ENCODE data around the gene IGLL5. TPM values are rescaled to one million over a fixed set of nuclear protein-coding genes. Genes with fewer than 3 reads are reported as not detected.

The IGLL5 gene
- total RNA-seq, 1 experiment from 2014 or later, result not detected

DNA sequence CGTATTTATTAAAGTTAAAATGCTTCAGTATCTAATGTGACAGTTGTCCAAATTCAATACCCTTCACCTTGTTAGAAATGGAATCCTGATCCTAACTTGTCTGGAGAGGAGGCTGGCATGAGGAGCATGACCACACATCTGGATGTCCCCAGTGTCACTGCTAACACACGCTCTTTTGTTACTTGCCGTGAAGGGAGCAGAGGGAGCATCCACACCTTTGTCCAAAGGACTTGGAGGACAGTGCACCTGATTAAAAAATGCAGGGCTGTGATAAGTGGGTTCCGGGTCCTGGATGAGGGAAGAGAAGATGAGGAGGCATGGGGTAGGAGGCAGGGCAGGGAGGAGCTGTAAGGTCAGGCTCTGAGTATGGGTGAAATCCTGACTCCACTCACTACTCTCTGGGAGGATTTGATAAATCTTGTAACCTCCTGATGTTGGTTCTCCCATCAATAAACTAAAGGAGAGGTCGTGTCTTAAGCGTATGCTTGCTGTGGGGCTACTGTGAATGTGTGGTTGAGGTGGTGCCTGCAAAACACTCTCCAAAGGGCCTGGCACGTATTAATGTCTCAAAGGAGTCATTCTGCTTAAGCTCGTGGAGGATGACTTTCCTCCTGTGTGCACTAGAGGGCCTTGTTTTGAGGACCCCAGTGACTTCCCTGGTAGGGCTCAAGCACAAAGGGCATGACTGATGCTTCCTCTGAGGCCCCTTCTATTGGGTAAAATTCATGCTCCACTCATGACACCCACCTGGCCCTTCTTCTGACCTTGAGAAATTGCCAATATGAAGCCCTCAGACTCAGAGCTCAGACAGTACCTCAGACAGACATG lies 16.8 kb upstream of the IGLL5 start:
- Histone ChIP-seq H3K36me3 (ENCODE audit: low read depth, low read length) (no peaks in the 10 kb centered on the region), H3K4me3 (ENCODE audit: low read length) (no peak overlapping the region), H2AFZ (ENCODE audit: low read length) (no peak overlapping the region), H3K79me2 (ENCODE audit: low read length) (no peaks in the 10 kb centered on the region), H3K27ac (ENCODE audit: low read length) (no peak overlapping the region), H3F3A (ENCODE audit: low read length, unreplicated experiment) (no peaks in the 10 kb centered on the region), H3K9me3 (ENCODE audit: low read length) (no peaks in the 10 kb centered on the region), H3K9ac (ENCODE audit: low read length) (no peak overlapping the region), H3K9me2 (replicated peaks; ENCODE audit: low read length) (no peaks in the 10 kb centered on the region), H3K4me1 (ENCODE audit: insufficient read depth, low read length) (no peaks in the 10 kb centered on the region), H3K4me2 (ENCODE audit: low read length) (no peak overlapping the region), H4K20me1 (ENCODE audit: low read length) (no peaks in the 10 kb centered on the region), H3K27me3 (ENCODE audit: low read length) (peaks cover 35% of the 10 kb centered on the region)
- TF ChIP-seq EZH2phosphoT487 (IDR thresholded peaks at IDR 0.05; ENCODE audit: borderline replicate concordance, low read length) (no peak), EZH2 (IDR thresholded peaks at IDR 0.05; ENCODE audit: low read length, unreplicated experiment) (no peak)
- TF ChIP-seq, protein P1, sequence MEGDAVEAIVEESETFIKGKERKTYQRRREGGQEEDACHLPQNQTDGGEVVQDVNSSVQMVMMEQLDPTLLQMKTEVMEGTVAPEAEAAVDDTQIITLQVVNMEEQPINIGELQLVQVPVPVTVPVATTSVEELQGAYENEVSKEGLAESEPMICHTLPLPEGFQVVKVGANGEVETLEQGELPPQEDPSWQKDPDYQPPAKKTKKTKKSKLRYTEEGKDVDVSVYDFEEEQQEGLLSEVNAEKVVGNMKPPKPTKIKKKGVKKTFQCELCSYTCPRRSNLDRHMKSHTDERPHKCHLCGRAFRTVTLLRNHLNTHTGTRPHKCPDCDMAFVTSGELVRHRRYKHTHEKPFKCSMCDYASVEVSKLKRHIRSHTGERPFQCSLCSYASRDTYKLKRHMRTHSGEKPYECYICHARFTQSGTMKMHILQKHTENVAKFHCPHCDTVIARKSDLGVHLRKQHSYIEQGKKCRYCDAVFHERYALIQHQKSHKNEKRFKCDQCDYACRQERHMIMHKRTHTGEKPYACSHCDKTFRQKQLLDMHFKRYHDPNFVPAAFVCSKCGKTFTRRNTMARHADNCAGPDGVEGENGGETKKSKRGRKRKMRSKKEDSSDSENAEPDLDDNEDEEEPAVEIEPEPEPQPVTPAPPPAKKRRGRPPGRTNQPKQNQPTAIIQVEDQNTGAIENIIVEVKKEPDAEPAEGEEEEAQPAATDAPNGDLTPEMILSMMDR (conservative IDR thresholded peaks at IDR 0.05; ENCODE audit: low read depth, low read length), result no peak
- CTCF ChIA-PET, result no interaction called here
- intact Hi-C loops (cut with micrococcal nuclease), result no loop called here
- POLR2A ChIA-PET (ENCODE audit: unreplicated experiment), result no interaction called here
- ATAC-seq (no peak), DNase-seq (peak; percentile 5)
- BruUV-seq (replicated peaks), result no TSS peak

DNA sequence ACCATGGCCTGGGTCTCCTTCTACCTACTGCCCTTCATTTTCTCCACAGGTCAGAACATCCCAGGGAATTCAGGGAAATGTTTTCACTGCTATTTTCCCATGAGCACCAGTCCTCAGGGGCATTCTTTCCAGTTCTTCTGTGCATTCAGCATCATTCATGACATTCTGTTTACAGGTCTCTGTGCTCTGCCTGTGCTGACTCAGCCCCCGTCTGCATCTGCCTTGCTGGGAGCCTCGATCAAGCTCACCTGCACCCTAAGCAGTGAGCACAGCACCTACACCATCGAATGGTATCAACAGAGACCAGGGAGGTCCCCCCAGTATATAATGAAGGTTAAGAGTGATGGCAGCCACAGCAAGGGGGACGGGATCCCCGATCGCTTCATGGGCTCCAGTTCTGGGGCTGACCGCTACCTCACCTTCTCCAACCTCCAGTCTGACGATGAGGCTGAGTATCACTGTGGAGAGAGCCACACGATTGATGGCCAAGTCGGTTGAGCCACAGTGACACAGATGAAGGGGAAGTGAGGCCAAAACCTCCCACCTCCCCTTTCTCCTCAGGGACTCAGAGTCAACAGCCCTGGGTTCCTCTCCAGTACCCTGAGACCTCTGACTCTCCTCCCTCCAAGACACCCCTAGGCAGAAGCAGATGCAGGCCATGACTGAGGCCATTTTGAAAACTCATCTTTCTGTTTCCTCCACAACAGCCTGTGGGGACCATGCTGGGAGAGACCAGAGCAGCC lies 15.9 kb upstream of the IGLL5 start:
- Histone ChIP-seq H3K27me3 (ENCODE audit: low read length) (peaks cover 31% of the 10 kb centered on the region), H3F3A (ENCODE audit: low read length, unreplicated experiment) (no peaks in the 10 kb centered on the region), H3K9me3 (ENCODE audit: low read length) (no peaks in the 10 kb centered on the region), H3K4me2 (ENCODE audit: low read length) (no peak overlapping the region), H3K9me2 (replicated peaks; ENCODE audit: low read length) (no peaks in the 10 kb centered on the region), H4K20me1 (ENCODE audit: low read length) (no peaks in the 10 kb centered on the region), H3K9ac (ENCODE audit: low read length) (no peak overlapping the region), H3K79me2 (ENCODE audit: low read length) (no peaks in the 10 kb centered on the region), H3K4me3 (ENCODE audit: low read length) (no peak overlapping the region), H3K27ac (ENCODE audit: low read length) (no peak overlapping the region), H2AFZ (ENCODE audit: low read length) (no peak overlapping the region), H3K4me1 (ENCODE audit: insufficient read depth, low read length) (no peaks in the 10 kb centered on the region), H3K36me3 (ENCODE audit: low read depth, low read length) (no peaks in the 10 kb centered on the region)
- intact Hi-C loops (cut with micrococcal nuclease), result no loop called here
- ATAC-seq, result no peak
- ChIA-PET POLR2A (ENCODE audit: unreplicated experiment) (interaction anchor here (0.7 kb wide), 1 partner anchor 13 kb away, joined by 5 read pairs; no protein-coding TSS in a partner anchor), CTCF (no interaction called here)
- no TSS peak for BruUV-seq (replicated peaks)
- no peak for DNase-seq
- TF ChIP-seq, protein P1 (conservative IDR thresholded peaks at IDR 0.05; ENCODE audit: low read depth, low read length), result no peak
- TF ChIP-seq EZH2 (IDR thresholded peaks at IDR 0.05; ENCODE audit: low read length, unreplicated experiment) (no peak), EZH2phosphoT487 (IDR thresholded peaks at IDR 0.05; ENCODE audit: borderline replicate concordance, low read length) (no peak)

Measured in PC-3 (cell line).